HepG2 (cell line): ENCODE data around the gene WNT3A. TPM values are rescaled to one million over a fixed set of nuclear protein-coding genes. Genes with fewer than 3 reads are reported as not detected.
A peak's percentile ranks its signal among the peaks of the same experiment; 100 is the strongest.

ENCODE experiments used
- ARNTL ChIP-seq: sonication (generic); formaldehyde crosslinking; IDR thresholded peaks from 2 replicates; pipeline ENCODE4 v1.4.0; 2020; ENCODE audit warnings: mild to moderate bottlenecking, missing genetic modification reagents
- ATF5 ChIP-seq: sonication (generic); formaldehyde crosslinking; IDR thresholded peaks from 2 replicates; pipeline ENCODE4 v1.4.0; 2020; ENCODE audit warnings: mild to moderate bottlenecking, low read depth, missing genetic modification reagents
- DMAP1 ChIP-seq: IDR thresholded peaks from 2 replicates; pipeline ENCODE4 v1.6.1; 2016
- HCFC1 ChIP-seq: fragments of 150-350 bp; IDR thresholded peaks from 2 replicates; pipeline ENCODE4 v1.6.1; 2014; ENCODE audit warnings: low read depth, low read length
- JARID2 ChIP-seq: sonication (generic); formaldehyde crosslinking; IDR thresholded peaks from 2 replicates; pipeline ENCODE4 v1.8.1; 2023; ENCODE audit warnings: missing genetic modification reagents, inconsistent platforms; ENCODE audit not compliant: insufficient replicate concordance
- JUN ChIP-seq: sonication (generic); formaldehyde crosslinking; IDR thresholded peaks from 2 replicates; pipeline ENCODE4 v1.4.0; 2020; ENCODE audit warnings: mild to moderate bottlenecking, missing genetic modification reagents
- MIER3 ChIP-seq: IDR thresholded peaks from 2 replicates; pipeline ENCODE4 v1.6.1; 2016; ENCODE audit warnings: missing compliant biosample characterization, borderline replicate concordance
- NFRKB ChIP-seq: fragments of 450-650 bp; IDR thresholded peaks from 2 replicates; pipeline ENCODE4 v1.6.1; 2017
- PHF20 ChIP-seq: sonication (generic); formaldehyde crosslinking; IDR thresholded peaks from 2 replicates; pipeline ENCODE4 v1.5.0; 2020; ENCODE audit warnings: mild to moderate bottlenecking, missing genetic modification reagents
- RARA ChIP-seq: IDR thresholded peaks from 2 replicates; pipeline ENCODE4 v1.6.1; 2016; ENCODE audit warnings: missing genetic modification reagents, missing compliant biosample characterization
- SNAPC5 ChIP-seq: sonication (generic); formaldehyde crosslinking; IDR thresholded peaks from 2 replicates; pipeline ENCODE4 v1.8.1; 2023; ENCODE audit warnings: mild to moderate bottlenecking, missing genetic modification reagents, borderline replicate concordance
- TBX3 ChIP-seq: fragments of 450-650 bp; IDR thresholded peaks from 2 replicates; pipeline ENCODE4 v1.6.1; 2017; ENCODE audit warnings: antibody characterized with exemption, mild to moderate bottlenecking, inconsistent platforms, borderline replicate concordance
- ZBTB38 ChIP-seq: sonication (generic); formaldehyde crosslinking; IDR thresholded peaks from 2 replicates; pipeline ENCODE4 v1.5.1; 2020; ENCODE audit warnings: mild to moderate bottlenecking, missing genetic modification reagents
- ZBTB7B ChIP-seq: sonication (generic); formaldehyde crosslinking; IDR thresholded peaks from 2 replicates; pipeline ENCODE4 v1.4.0; 2020; ENCODE audit warnings: missing genetic modification reagents
- ZFP62 ChIP-seq: sonication (generic); formaldehyde crosslinking; IDR thresholded peaks from 2 replicates; pipeline ENCODE4 v1.4.0; 2020; ENCODE audit warnings: missing genetic modification reagents
- ZNF20 ChIP-seq: sonication (generic); formaldehyde crosslinking; IDR thresholded peaks from 2 replicates; pipeline ENCODE4 v1.4.0; 2020; ENCODE audit warnings: mild to moderate bottlenecking, moderate library complexity, missing genetic modification reagents
- ZNF598 ChIP-seq: sonication (generic); formaldehyde crosslinking; IDR thresholded peaks from 2 replicates; pipeline ENCODE4 v1.5.1; 2020; ENCODE audit warnings: mild to moderate bottlenecking, missing genetic modification reagents, borderline replicate concordance
- ZNF746 ChIP-seq: sonication (generic); formaldehyde crosslinking; IDR thresholded peaks from 2 replicates; pipeline ENCODE4 v1.8.0; 2022; ENCODE audit warnings: mild to moderate bottlenecking, missing genetic modification reagents
- ZSCAN25 ChIP-seq: sonication (generic); formaldehyde crosslinking; IDR thresholded peaks from 2 replicates; pipeline ENCODE4 v1.8.0; 2022; ENCODE audit warnings: mild to moderate bottlenecking, missing genetic modification reagents
- ZSCAN9 ChIP-seq: IDR thresholded peaks from 2 replicates; pipeline ENCODE4 v1.6.1; 2016; ENCODE audit warnings: borderline replicate concordance
- polyA plus RNA-seq, 8 experiments: library from polyadenylated mRNA; depleted of rRNA in 3 of 8; stranded (reverse) in 7 of 8; unstranded in 1 of 8; fragments of >200 nt; fragmentation: Illumina TruSeq in 4 of 8; extraction: Trizol in 4 of 8; gene quantifications; 2 replicates each; pipeline versions ENCODE4 v1.2.1 to v1.2.3, GENCODE V29; 2011 to 2016; ENCODE audit warnings: low read depth in 4 of 8, missing spikeins in 1 of 8, mixed read lengths in 1 of 8; ENCODE audit not compliant: insufficient read depth in 1 of 8
- total RNA-seq, 5 experiments: library from RNA; depleted of rRNA; stranded (reverse); fragments of >200 nt; fragmentation: Illumina TruSeq; extraction: Trizol; gene quantifications; 2 replicates each; pipeline ENCODE4 v1.2.3, GENCODE V29; 2016; ENCODE audit warnings: low read depth in 1 of 5
- TF ChIP-seq, protein P1 (sequence below): sonication (generic); formaldehyde crosslinking; IDR thresholded peaks from 2 replicates; pipeline ENCODE4 v1.8.0; 2022; ENCODE audit warnings: missing genetic modification reagents, mild to moderate bottlenecking, moderate library complexity, borderline replicate concordance
- TF ChIP-seq, protein P2 (sequence below): sonication (generic); formaldehyde crosslinking; IDR thresholded peaks from 2 replicates; pipeline ENCODE4 v1.5.1; 2020; ENCODE audit warnings: missing genetic modification reagents, mild to moderate bottlenecking, borderline replicate concordance
- TF ChIP-seq, protein P3 (sequence below): sonication (generic); formaldehyde crosslinking; IDR thresholded peaks from 2 replicates; pipeline ENCODE4 v1.4.0; 2020; ENCODE audit warnings: missing genetic modification reagents, borderline replicate concordance

WNT3A gene
- total and polyA plus RNA-seq, 2 of the 13 experiments (the other 11 are each of a cell fraction or from before 2014, with no cell fraction given): not detected

- peak; percentile 74; the same call in 1 of the 2 replicates for TF ChIP-seq ATF5 (CRISPR knock-in tag)
- TF ChIP-seq, protein P1, sequence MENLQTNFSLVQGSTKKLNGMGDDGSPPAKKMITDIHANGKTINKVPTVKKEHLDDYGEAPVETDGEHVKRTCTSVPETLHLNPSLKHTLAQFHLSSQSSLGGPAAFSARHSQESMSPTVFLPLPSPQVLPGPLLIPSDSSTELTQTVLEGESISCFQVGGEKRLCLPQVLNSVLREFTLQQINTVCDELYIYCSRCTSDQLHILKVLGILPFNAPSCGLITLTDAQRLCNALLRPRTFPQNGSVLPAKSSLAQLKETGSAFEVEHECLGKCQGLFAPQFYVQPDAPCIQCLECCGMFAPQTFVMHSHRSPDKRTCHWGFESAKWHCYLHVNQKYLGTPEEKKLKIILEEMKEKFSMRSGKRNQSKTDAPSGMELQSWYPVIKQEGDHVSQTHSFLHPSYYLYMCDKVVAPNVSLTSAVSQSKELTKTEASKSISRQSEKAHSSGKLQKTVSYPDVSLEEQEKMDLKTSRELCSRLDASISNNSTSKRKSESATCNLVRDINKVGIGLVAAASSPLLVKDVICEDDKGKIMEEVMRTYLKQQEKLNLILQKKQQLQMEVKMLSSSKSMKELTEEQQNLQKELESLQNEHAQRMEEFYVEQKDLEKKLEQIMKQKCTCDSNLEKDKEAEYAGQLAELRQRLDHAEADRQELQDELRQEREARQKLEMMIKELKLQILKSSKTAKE (CRISPR knock-in tag): peak; percentile 65
- no peak for TF ChIP-seq ZNF20 (CRISPR knock-in tag)
- TF ChIP-seq PHF20 (CRISPR knock-in tag): peak; percentile 95
- TF ChIP-seq, protein P2, sequence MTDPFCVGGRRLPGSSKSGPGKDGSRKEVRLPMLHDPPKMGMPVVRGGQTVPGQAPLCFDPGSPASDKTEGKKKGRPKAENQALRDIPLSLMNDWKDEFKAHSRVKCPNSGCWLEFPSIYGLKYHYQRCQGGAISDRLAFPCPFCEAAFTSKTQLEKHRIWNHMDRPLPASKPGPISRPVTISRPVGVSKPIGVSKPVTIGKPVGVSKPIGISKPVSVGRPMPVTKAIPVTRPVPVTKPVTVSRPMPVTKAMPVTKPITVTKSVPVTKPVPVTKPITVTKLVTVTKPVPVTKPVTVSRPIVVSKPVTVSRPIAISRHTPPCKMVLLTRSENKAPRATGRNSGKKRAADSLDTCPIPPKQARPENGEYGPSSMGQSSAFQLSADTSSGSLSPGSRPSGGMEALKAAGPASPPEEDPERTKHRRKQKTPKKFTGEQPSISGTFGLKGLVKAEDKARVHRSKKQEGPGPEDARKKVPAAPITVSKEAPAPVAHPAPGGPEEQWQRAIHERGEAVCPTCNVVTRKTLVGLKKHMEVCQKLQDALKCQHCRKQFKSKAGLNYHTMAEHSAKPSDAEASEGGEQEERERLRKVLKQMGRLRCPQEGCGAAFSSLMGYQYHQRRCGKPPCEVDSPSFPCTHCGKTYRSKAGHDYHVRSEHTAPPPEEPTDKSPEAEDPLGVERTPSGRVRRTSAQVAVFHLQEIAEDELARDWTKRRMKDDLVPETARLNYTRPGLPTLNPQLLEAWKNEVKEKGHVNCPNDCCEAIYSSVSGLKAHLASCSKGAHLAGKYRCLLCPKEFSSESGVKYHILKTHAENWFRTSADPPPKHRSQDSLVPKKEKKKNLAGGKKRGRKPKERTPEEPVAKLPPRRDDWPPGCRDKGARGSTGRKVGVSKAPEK (CRISPR knock-in tag): no peak
- TF ChIP-seq ZBTB7B (CRISPR knock-in tag): peak; percentile 63; the same call in 1 of the 2 replicates
- TF ChIP-seq, protein P3, sequence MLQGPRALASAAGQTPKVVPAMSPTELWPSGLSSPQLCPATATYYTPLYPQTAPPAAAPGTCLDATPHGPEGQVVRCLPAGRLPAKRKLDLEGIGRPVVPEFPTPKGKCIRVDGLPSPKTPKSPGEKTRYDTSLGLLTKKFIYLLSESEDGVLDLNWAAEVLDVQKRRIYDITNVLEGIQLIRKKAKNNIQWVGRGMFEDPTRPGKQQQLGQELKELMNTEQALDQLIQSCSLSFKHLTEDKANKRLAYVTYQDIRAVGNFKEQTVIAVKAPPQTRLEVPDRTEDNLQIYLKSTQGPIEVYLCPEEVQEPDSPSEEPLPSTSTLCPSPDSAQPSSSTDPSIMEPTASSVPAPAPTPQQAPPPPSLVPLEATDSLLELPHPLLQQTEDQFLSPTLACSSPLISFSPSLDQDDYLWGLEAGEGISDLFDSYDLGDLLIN (CRISPR knock-in tag): peak; percentile 62; the same call in 1 of the 2 replicates
- no peak for TF ChIP-seq TBX3
- 0 out of 2 replicates have a peak, but pooled peaks have one; percentile 44 for TF ChIP-seq ZSCAN25 (CRISPR knock-in tag)
- peak; percentile 91 for TF ChIP-seq DMAP1
- TF ChIP-seq HCFC1: peak; percentile 63
- TF ChIP-seq JARID2: peak; percentile 76
- TF ChIP-seq SNAPC5: no peak
- no peak for TF ChIP-seq ZFP62 (CRISPR knock-in tag)
- TF ChIP-seq ARNTL: peak; percentile 78
- TF ChIP-seq MIER3: peak; percentile 75; the same call in 1 of the 2 replicates
- TF ChIP-seq ZSCAN9 (CRISPR knock-in tag): 0 out of 2 replicates have a peak, but pooled peaks have one; percentile 41
- TF ChIP-seq ZNF598 (CRISPR knock-in tag): peak; percentile 57; the same call in 1 of the 2 replicates
- TF ChIP-seq ZNF746 (CRISPR knock-in tag): 0 out of 2 replicates have a peak, but pooled peaks have one; percentile 27
- no peak for TF ChIP-seq NFRKB
- TF ChIP-seq ZBTB38 (CRISPR knock-in tag): peak; percentile 93
- 0 out of 2 replicates have a peak, but pooled peaks have one; percentile 29 for TF ChIP-seq RARA (CRISPR knock-in tag)
- TF ChIP-seq JUN (CRISPR knock-in tag): 0 out of 2 replicates have a peak, but pooled peaks have one; percentile 66
These were observed 96.2 kb downstream of the WNT3A start, which contains the start of gene C1orf35 (continued) for GRCh38 chr1:228102791-228103620.
